ENCODE data around the gene VSTM2B. TPM values are rescaled to one million over a fixed set of nuclear protein-coding genes. Genes with fewer than 3 reads are reported as not detected.

The VSTM2B gene
- total RNA-seq, 1 experiment from 2014 or later = 0.31 TPM

GRCh38 chr19:29476528-29476927, 49.3 kb upstream of the VSTM2B start:
- H3K27me3 Mint-ChIP-seq (ENCODE audit: low read depth) = peaks cover 4% of the 10 kb centered on the region
- no peak overlapping the region for H3K14ac ChIP-seq (ENCODE audit: insufficient read depth, low read length)
- H2AK5ac ChIP-seq (ENCODE audit: insufficient read length, low read length) = no peak overlapping the region
- no peak overlapping the region for H4K91ac ChIP-seq (ENCODE audit: insufficient read length, low read depth, low read length)
- no peak overlapping the region for H3K9ac ChIP-seq (ENCODE audit: extremely low read depth, insufficient read length, low read length)
- H2BK15ac ChIP-seq (ENCODE audit: low read depth, low read length) = no peak overlapping the region
- no peak overlapping the region for H4K5ac ChIP-seq (ENCODE audit: insufficient read length, low read depth, low read length)
- WGBS (ENCODE audit: extremely low coverage, insufficient read length, low lambda C conversion rate) = no CpG with 5 or more reads among the region's 4 CpGs
- H3K18ac ChIP-seq (ENCODE audit: insufficient read length, low read depth, low read length) = no peak overlapping the region
- no peak overlapping the region for H3K4me3 Mint-ChIP-seq
- no peaks in the 10 kb centered on the region for H3K79me2 ChIP-seq (ENCODE audit: insufficient read depth, low read length)
- H3K27ac ChIP-seq (ENCODE audit: insufficient read length, low read depth, low read length) = no peak overlapping the region
- no peak overlapping the region for H3K27ac Mint-ChIP-seq
- H3K56ac ChIP-seq (ENCODE audit: insufficient read length, low read depth, low read length) = no peak overlapping the region
- no peak overlapping the region for H3K4me2 ChIP-seq (ENCODE audit: insufficient read depth, insufficient read length, low read length)
- no peak overlapping the region for H3K23ac ChIP-seq (ENCODE audit: insufficient read length, low read depth, low read length)
- peaks cover 6 to 9% of the 10 kb centered on the region in 2 experiments; a peak in 3 of 5 replicates for H3K9me3 Mint-ChIP-seq
- no peak overlapping the region for H4K8ac ChIP-seq (replicated peaks; ENCODE audit: insufficient read length, low read depth, low read length)
- no peak overlapping the region for H2BK5ac ChIP-seq (ENCODE audit: insufficient read length, low read length)
- H3K36me3 Mint-ChIP-seq (ENCODE audit: insufficient read depth in 1 of 3, low read depth in 3 of 3) = peaks cover 3 to 5% (median 4%) of the 10 kb centered on the region in 3 experiments; a peak in 2 of 7 replicates
- H3K9me3 ChIP-seq (ENCODE audit: control insufficient read depth, low read depth, low read length) = no peaks in the 10 kb centered on the region
- no peaks in the 10 kb centered on the region for H4K20me1 ChIP-seq (ENCODE audit: control insufficient read depth, insufficient read depth, insufficient read length)
- H2AFZ ChIP-seq (ENCODE audit: low read length) = no peak overlapping the region
- H3K23me2 ChIP-seq (ENCODE audit: insufficient read length, low read depth, low read length, poor library complexity, severe bottlenecking) = no peaks in the 10 kb centered on the region
- no peaks in the 10 kb centered on the region for H3K27me3 ChIP-seq (ENCODE audit: insufficient read depth, low read length)
- no peak overlapping the region for H2BK12ac ChIP-seq (ENCODE audit: insufficient read length, low read depth, low read length)
- no peak overlapping the region for H2BK120ac ChIP-seq (ENCODE audit: low read depth, low read length, poor library complexity, severe bottlenecking)
- H3T11ph ChIP-seq (ENCODE audit: low read length) = no peak overlapping the region
- no peaks in the 10 kb centered on the region for H3K79me1 ChIP-seq (ENCODE audit: insufficient read depth, low read depth, low read length, poor library complexity, severe bottlenecking)
- TF ChIP-seq CTCF (conservative IDR thresholded peaks at IDR 0.05) = no peak
- H2BK20ac ChIP-seq (ENCODE audit: low read depth, low read length, poor library complexity, severe bottlenecking) = no peak overlapping the region
- no peak overlapping the region for H3K4ac ChIP-seq (ENCODE audit: low read depth, low read length)
- DNase-seq = no peak
- H3K4me1 Mint-ChIP-seq = peaks cover 0 to 4% of the 10 kb centered on the region in 2 experiments; a peak in 2 of 4 replicates
- H3K4me1 ChIP-seq (ENCODE audit: insufficient read depth, low read length) = no peaks in the 10 kb centered on the region
